ENCODE data around the gene DGKE.

DNA sequence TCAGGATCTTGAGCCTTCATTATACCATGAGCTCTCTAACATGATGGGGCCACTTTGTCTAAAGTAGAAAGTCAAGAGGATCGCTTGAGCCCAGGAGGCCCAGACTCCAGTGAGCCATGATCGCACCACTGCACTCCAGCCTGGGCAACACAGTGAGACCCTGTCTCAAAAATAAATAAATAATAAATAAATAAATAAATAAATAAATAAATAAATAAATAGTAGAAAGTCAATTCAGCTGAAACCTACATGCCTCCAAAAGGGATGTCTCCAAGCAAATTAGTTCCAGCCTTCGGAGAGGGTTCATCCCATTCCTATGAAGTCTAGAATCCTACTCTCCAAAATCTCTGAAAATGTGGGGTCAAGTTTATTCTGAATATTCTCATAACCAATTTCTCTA lies 26.2 kb upstream of the DGKE start:
- TF ChIP-seq, protein P1, sequence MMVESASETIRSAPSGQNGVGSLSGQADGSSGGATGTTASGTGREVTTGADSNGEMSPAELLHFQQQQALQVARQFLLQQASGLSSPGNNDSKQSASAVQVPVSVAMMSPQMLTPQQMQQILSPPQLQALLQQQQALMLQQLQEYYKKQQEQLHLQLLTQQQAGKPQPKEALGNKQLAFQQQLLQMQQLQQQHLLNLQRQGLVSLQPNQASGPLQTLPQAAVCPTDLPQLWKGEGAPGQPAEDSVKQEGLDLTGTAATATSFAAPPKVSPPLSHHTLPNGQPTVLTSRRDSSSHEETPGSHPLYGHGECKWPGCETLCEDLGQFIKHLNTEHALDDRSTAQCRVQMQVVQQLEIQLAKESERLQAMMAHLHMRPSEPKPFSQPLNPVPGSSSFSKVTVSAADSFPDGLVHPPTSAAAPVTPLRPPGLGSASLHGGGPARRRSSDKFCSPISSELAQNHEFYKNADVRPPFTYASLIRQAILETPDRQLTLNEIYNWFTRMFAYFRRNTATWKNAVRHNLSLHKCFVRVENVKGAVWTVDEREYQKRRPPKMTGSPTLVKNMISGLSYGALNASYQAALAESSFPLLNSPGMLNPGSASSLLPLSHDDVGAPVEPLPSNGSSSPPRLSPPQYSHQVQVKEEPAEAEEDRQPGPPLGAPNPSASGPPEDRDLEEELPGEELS (CRISPR knock-in tag; IDR thresholded peaks at IDR 0.05), result no peak
- TF ChIP-seq IRF1 (CRISPR knock-in tag; IDR thresholded peaks at IDR 0.05), result no peak
- TF ChIP-seq CREB1 (CRISPR knock-in tag; IDR thresholded peaks at IDR 0.05), result no peak
- no peak for TF ChIP-seq ZBTB21 (CRISPR knock-in tag; IDR thresholded peaks at IDR 0.05; ENCODE audit: borderline replicate concordance)
- no peak for TF ChIP-seq CTCF (IDR thresholded peaks at IDR 0.05)
- TF ChIP-seq TEAD1 (CRISPR knock-in tag; IDR thresholded peaks at IDR 0.05), result no peak
- TF ChIP-seq NFYB (CRISPR knock-in tag; conservative IDR thresholded peaks at IDR 0.05; ENCODE audit: low read depth), result no peak
- no peak for TF ChIP-seq SP1 (CRISPR knock-in tag; conservative IDR thresholded peaks at IDR 0.05)

Measured in WTC11 (cell line).